ENCODE data around the gene AGMO.

DNA sequence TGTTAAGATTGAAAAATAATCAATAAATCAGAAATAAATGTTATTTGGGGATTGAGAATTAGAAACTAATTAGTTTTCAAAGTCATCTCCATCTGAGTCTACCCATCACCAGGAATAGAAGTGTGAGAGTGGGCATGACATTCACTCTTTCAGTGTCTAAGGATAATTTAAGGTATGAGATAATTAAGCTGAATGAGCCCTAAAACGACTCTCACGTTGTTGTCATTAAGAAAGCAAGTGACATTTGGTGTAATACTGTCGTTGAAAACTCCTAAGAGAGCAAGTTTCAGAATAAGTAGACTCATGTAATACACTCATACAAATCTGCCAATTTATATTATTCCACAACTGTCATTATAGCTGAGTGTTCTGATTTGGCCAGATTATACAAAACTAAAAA is 7.1 kb downstream of the AGMO start:
- TF ChIP-seq POLR2AphosphoS5 (IDR thresholded peaks at IDR 0.05; ENCODE audit: low read depth, low read length): no peak
- no peak for TF ChIP-seq POLR2A (IDR thresholded peaks at IDR 0.05; ENCODE audit: low read depth, low read length)
